ENCODE data around the gene HNRNPL.
"Not testable (repeated sequence)": the region's sequence is repeated elsewhere in the genome, so short reads cannot be mapped to it uniquely, and the experiment has no call there.

Gene HNRNPL

GRCh38 chr19:38812841-38813320 lies 36.9 kb downstream of the HNRNPL start, which contains the start of gene LGALS4:
Gene LGALS4 (minus strand): TSS chr19:38812945. CDS start chr19:38812886, 59 bp downstream.
- CTCF ChIA-PET, result interaction anchor here (1.2 kb wide), 1 partner anchor 26 kb away, joined by 6 read pairs; no protein-coding TSS in a partner anchor
- no peak within 1 kb of the TSS for H3K27ac ChIP-seq

GRCh38 chr19:38812009-38812840 lies 37.6 kb downstream of the HNRNPL start:
- ChIA-PET POLR2A (ENCODE audit: low non-redundant PET) (no interaction called here), CTCF (interaction anchor here (0.5 kb wide), 1 partner anchor 720 kb away, joined by 3 read pairs; the partner anchor contains the start of gene EID2B)
- no peak overlapping the region for H3K27ac ChIP-seq
- no peak for TF ChIP-seq CTCF (conservative IDR thresholded peaks at IDR 0.05; ENCODE audit: low read depth)
- DNase-seq (ENCODE audit: low spot score), result no peak

More at GRCh38 chr19:38812841-38813320, 36.9 kb downstream of the HNRNPL start, which contains the start of gene LGALS4:
- DNase-seq (ENCODE audit: low spot score), result no peak
- POLR2A ChIA-PET (ENCODE audit: low non-redundant PET), result no interaction called here
- TF ChIP-seq CTCF (conservative IDR thresholded peaks at IDR 0.05; ENCODE audit: low read depth), result no peak

- no peak for TF ChIP-seq CTCF (conservative IDR thresholded peaks at IDR 0.05; ENCODE audit: low read depth)
- H3K27ac ChIP-seq, result no peak overlapping the region
- DNase-seq (ENCODE audit: low spot score), result no peak
- ChIA-PET CTCF (no interaction called here), POLR2A (ENCODE audit: low non-redundant PET) (no interaction called here)
Measured at GRCh38 chr19:38809592-38810252, 40.1 kb downstream of the HNRNPL start.

- H3K27ac ChIP-seq, result no peak overlapping the region
- ChIA-PET POLR2A (ENCODE audit: low non-redundant PET) (no interaction called here), CTCF (interaction anchor here (0.6 kb wide), 1 partner anchor 326 kb away, joined by 3 read pairs; no protein-coding TSS in a partner anchor)
- no peak for DNase-seq (ENCODE audit: low spot score)
- no peak for TF ChIP-seq CTCF (conservative IDR thresholded peaks at IDR 0.05; ENCODE audit: low read depth)
Measured at GRCh38 chr19:38808741-38809140, 41.0 kb downstream of the HNRNPL start.

GRCh38 chr19:38807374-38808098 lies 42.2 kb downstream of the HNRNPL start:
- CTCF ChIA-PET, result interaction anchor here (0.6 kb wide), 1 partner anchor 665 kb away, joined by 3 read pairs; no protein-coding TSS in a partner anchor
- H3K27ac ChIP-seq; DNase-seq (ENCODE audit: low spot score): not testable (repeated sequence)
- POLR2A ChIA-PET (ENCODE audit: low non-redundant PET), result interaction anchor here (0.7 kb wide), 1 partner anchor 31 kb away, joined by 5 read pairs; no protein-coding TSS in a partner anchor

- DNase-seq (ENCODE audit: low spot score), result no peak
- no peak for TF ChIP-seq CTCF (conservative IDR thresholded peaks at IDR 0.05; ENCODE audit: low read depth)
- no peak overlapping the region for H3K27ac ChIP-seq
- CTCF ChIA-PET, result no interaction called here
- POLR2A ChIA-PET (ENCODE audit: low non-redundant PET), result no interaction called here
Measured at GRCh38 chr19:38806371-38806770, 43.4 kb downstream of the HNRNPL start.

Data from RWPE1 (cell line).